Keratinocyte (primary cell): ENCODE results near the gene DNAH3. TPM values are rescaled to one million over a fixed set of nuclear protein-coding genes. Genes with fewer than 3 reads are reported as not detected.

Experiments used
- DNase-seq: peaks from one replicate; pipeline ENCODE4 v3.0.0-alpha.2; 2011; ENCODE audit warnings: low read depth, missing footprints, low spot score
- FAIRE-seq: peaks from 2 replicates; lab custom pipeline; 2011; peaks lifted over from hg19 to GRCh38; lab: Jason Lieb, UNC
- H2AFZ ChIP-seq: 2 replicates; pipeline ENCODE4 v1.6.0; 2012; ENCODE audit warnings: low read length, control low read depth, inconsistent platforms; ENCODE audit not compliant: control insufficient read depth
- H3K27ac ChIP-seq: 2 replicates; pipeline ENCODE4 v1.5.1; 2011; ENCODE audit warnings: low read length; ENCODE audit not compliant: control insufficient read depth, insufficient read depth
- H3K27me3 ChIP-seq: 3 replicates; pipeline ENCODE4 v1.6.0; 2011; ENCODE audit warnings: low read length; ENCODE audit not compliant: control insufficient read depth, insufficient read depth; ENCODE audit errors: extremely low read depth
- H3K36me3 ChIP-seq, 2 experiments: 2 replicates in 1 of 2; 3 replicates in 1 of 2; pipeline ENCODE4 v1.5.1; 2011; ENCODE audit warnings: low read length in 2 of 2, mild to moderate bottlenecking in 1 of 2; ENCODE audit not compliant: control insufficient read depth in 2 of 2, insufficient read depth in 2 of 2; ENCODE audit errors: extremely low read depth in 1 of 2
- H3K4me1 ChIP-seq: 3 replicates; pipeline ENCODE4 v1.5.1; 2011; ENCODE audit warnings: low read length; ENCODE audit not compliant: control insufficient read depth, insufficient read depth; ENCODE audit errors: extremely low read depth
- H3K4me2 ChIP-seq: 3 replicates; pipeline ENCODE4 v1.6.0; 2011; ENCODE audit warnings: low read depth, low read length; ENCODE audit not compliant: control insufficient read depth, insufficient read depth; ENCODE audit errors: extremely low read depth
- H3K4me3 ChIP-seq, 3 experiments: fragments of 200-600 bp in 1 of 3; sonication (generic) in 1 of 3; 2 replicates in 2 of 3; 3 replicates in 1 of 3; pipeline ENCODE4 v1.5.1; 2011 to 2016; ENCODE audit warnings: low read length in 3 of 3, mild to moderate bottlenecking in 3 of 3, control low read depth in 2 of 3, inconsistent platforms in 1 of 3, low read depth in 1 of 3, mixed read lengths in 1 of 3, mixed run types in 1 of 3, moderate library complexity in 1 of 3; ENCODE audit not compliant: control insufficient read depth in 2 of 3, insufficient read depth in 2 of 3; ENCODE audit errors: extremely low read depth in 1 of 3
- H3K79me2 ChIP-seq: 2 replicates; pipeline ENCODE4 v1.6.0; 2012; ENCODE audit warnings: low read length; ENCODE audit not compliant: control insufficient read depth, insufficient read depth
- H3K9ac ChIP-seq: 3 replicates; pipeline ENCODE4 v1.6.0; 2011; ENCODE audit warnings: low read length; ENCODE audit not compliant: control insufficient read depth, insufficient read depth; ENCODE audit errors: extremely low read depth
- H3K9me1 ChIP-seq: 3 replicates; pipeline ENCODE4 v1.6.0; 2011; ENCODE audit warnings: low read length; ENCODE audit not compliant: control insufficient read depth, insufficient read depth; ENCODE audit errors: extremely low read depth
- H3K9me3 ChIP-seq: 2 replicates; pipeline ENCODE4 v1.5.1; 2012; ENCODE audit warnings: low read depth, low read length; ENCODE audit not compliant: control insufficient read depth
- H4K20me1 ChIP-seq: 3 replicates; pipeline ENCODE4 v1.6.0; 2011; ENCODE audit warnings: low read length; ENCODE audit not compliant: control insufficient read depth, insufficient read depth; ENCODE audit errors: extremely low read depth
- EZH2 ChIP-seq: IDR thresholded peaks from one replicate; pipeline ENCODE4 v1.6.1; 2012; ENCODE audit warnings: inconsistent platforms, mild to moderate bottlenecking, low read length, moderate library complexity
- dilution Hi-C: fragments of 300-500 bp; cut with MboI; formaldehyde crosslinking; loops from one replicate; pipeline ENCODE4 v1.7.0; 2020; ENCODE audit warnings: low sequenced_read_pairs; ENCODE audit not compliant: extremely low pct_ligation_motif_present
- polyA plus RNA-seq, 5 experiments: library from polyadenylated mRNA; depleted of rRNA in 3 of 5; stranded (reverse) in 3 of 5; stranded (forward) in 1 of 5; unstranded in 1 of 5; fragments of >200 nt; gene quantifications; 1 replicate in 1 of 5; 2 replicates in 3 of 5; 3 replicates in 1 of 5; pipeline versions ENCODE4 v1.2.1 to v1.2.3, GENCODE V29; 2011 to 2012; ENCODE audit warnings: missing spikeins in 2 of 5, low read depth in 1 of 5, low replicate concordance in 1 of 5
- TF ChIP-seq, protein P1 (sequence below), 3 experiments: IDR thresholded peaks in 1 of 3; conservative IDR thresholded peaks in 1 of 3; optimal IDR thresholded peaks in 1 of 3; 2 replicates in 2 of 3; 3 replicates in 1 of 3; pipeline versions ENCODE3 to v1.5.1; 2011; ENCODE audit warnings: low read length in 3 of 3, mild to moderate bottlenecking in 3 of 3, moderate library complexity in 2 of 3, control low read depth in 1 of 3, inconsistent platforms in 1 of 3; ENCODE audit not compliant: insufficient read depth in 2 of 3; ENCODE audit errors: extremely low read depth in 1 of 3

DNAH3 gene
- polyA plus RNA-seq, 1 donor (not counting 4 experiments of a cell fraction or from before 2014, with no cell fraction given), result 1.2 TPM

DNA sequence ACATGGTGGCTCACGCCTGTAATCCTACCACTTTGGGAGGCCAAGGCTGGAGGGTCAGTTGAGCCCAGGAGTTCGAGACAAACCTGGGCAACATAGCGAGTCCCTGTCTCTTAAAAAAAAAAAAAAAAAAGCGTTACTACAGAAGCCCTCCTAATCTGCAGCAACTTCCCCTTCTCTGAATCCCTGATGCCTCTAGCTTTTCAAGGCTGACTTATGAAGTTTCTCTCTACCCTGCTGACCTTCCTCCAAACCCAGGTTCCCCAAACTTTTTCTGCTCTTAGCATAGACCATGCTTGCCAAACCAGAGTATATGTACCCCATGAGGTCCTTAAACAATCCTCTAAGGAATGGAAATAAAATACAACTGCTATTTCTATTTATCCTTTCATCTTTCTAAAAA lies 233.7 kb downstream of the DNAH3 start:
- dilution Hi-C loops, result no loop called here
- H3K4me3 ChIP-seq, result no peak overlapping the region
- peaks cover 15% of the 10 kb centered on the region for H3K4me1 ChIP-seq
- DNase-seq (no peak), FAIRE-seq (no peak)
- no peaks in the 10 kb centered on the region for H3K79me2 ChIP-seq
- TF ChIP-seq EZH2, result no peak
- TF ChIP-seq, protein P1, sequence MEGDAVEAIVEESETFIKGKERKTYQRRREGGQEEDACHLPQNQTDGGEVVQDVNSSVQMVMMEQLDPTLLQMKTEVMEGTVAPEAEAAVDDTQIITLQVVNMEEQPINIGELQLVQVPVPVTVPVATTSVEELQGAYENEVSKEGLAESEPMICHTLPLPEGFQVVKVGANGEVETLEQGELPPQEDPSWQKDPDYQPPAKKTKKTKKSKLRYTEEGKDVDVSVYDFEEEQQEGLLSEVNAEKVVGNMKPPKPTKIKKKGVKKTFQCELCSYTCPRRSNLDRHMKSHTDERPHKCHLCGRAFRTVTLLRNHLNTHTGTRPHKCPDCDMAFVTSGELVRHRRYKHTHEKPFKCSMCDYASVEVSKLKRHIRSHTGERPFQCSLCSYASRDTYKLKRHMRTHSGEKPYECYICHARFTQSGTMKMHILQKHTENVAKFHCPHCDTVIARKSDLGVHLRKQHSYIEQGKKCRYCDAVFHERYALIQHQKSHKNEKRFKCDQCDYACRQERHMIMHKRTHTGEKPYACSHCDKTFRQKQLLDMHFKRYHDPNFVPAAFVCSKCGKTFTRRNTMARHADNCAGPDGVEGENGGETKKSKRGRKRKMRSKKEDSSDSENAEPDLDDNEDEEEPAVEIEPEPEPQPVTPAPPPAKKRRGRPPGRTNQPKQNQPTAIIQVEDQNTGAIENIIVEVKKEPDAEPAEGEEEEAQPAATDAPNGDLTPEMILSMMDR (optimal IDR thresholded peaks at IDR 0.05 in 1 of 3, IDR thresholded peaks at IDR 0.05 in 1 of 3, conservative IDR thresholded peaks at IDR 0.05 in 1 of 3; ENCODE audit: extremely low read depth in 1 of 3, insufficient read depth in 2 of 3, low read length in 3 of 3), result no peak
- H3K27me3 ChIP-seq, result no peaks in the 10 kb centered on the region
- no peak overlapping the region for H3K27ac ChIP-seq
- no peaks in the 10 kb centered on the region for H4K20me1 ChIP-seq
- H2AFZ ChIP-seq, result no peak overlapping the region
- H3K9me1 ChIP-seq, result no peaks in the 10 kb centered on the region
- no peak overlapping the region for H3K4me2 ChIP-seq
- no peaks in the 10 kb centered on the region for H3K9me3 ChIP-seq
- no peak overlapping the region for H3K9ac ChIP-seq
- H3K36me3 ChIP-seq, result peaks cover 0 to 1% of the 10 kb centered on the region in 2 experiments

- Histone ChIP-seq H3K4me3 (no peak overlapping the region), H3K27me3 (no peaks in the 10 kb centered on the region), H3K79me2 (no peaks in the 10 kb centered on the region), H3K9ac (no peak overlapping the region), H3K4me2 (no peak overlapping the region), H2AFZ (no peak overlapping the region), H3K9me3 (no peaks in the 10 kb centered on the region), H3K36me3 (peaks cover 0 to 1% of the 10 kb centered on the region in 2 experiments), H3K4me1 (peaks cover 21% of the 10 kb centered on the region), H3K27ac (no peak overlapping the region), H4K20me1 (no peaks in the 10 kb centered on the region), H3K9me1 (no peaks in the 10 kb centered on the region)
- TF ChIP-seq, protein P1 (optimal IDR thresholded peaks at IDR 0.05 in 1 of 3, IDR thresholded peaks at IDR 0.05 in 1 of 3, conservative IDR thresholded peaks at IDR 0.05 in 1 of 3; ENCODE audit: extremely low read depth in 1 of 3, insufficient read depth in 2 of 3, low read length in 3 of 3), result no peak
- no peak for TF ChIP-seq EZH2
- dilution Hi-C loops, result no loop called here
- no peak for DNase-seq
- FAIRE-seq, result no peak
Measured at GRCh38 chr16:20916289-20916688, 234.4 kb downstream of the DNAH3 start.
